Activated CD4-positive, alpha-beta T cell treated with anti-CD3 and anti-CD28 coated beads for 4 hours (primary cell): ENCODE measurements around the gene TET2.
A peak's percentile ranks its signal among the peaks of the same experiment; 100 is the strongest.

Experiments used
- DNase-seq, 2 donors: peaks; one replicate each; pipeline ENCODE4 v3.0.0-alpha.2; 2020

Gene TET2

GRCh38 chr4:105140684-105141490 is 5.8 kb upstream of the TET2 start:
- DNase-seq: peak; percentile 39 to 53

GRCh38 chr4:105145156-105145902 is 1.3 kb upstream of the TET2 start:
- DNase-seq: no peak

GRCh38 chr4:105145903-105146275 is 787 bp upstream of the TET2 start:
- peak; percentile 38 to 52 for DNase-seq

DNA sequence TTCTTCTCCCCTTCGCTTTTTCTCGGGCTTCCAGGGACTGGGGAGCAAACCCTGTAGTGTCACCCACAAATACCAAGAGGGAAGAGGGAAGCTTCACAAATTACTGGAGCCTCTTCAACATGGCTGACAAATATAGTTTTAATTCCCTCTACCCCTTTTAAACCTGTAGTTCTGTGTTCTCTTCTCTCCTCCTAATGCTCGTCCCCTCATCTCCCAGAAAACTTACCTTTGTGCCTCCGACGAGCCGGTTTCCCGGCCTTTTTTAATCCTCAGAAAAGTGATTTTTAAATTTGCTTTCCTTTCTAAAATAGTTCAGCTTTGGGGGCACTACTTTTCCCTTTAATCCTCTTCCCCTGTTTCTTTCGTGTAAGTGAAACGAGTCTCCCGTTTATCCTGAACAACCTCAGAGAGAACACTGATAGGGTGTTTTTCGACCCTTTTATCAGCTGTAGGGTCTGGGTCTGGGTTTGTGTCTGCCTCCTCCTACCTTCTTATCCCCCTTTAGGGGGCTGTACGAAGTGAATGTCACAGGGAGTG is 408 bp downstream of the TET2 start:
- no peak for DNase-seq

DNA sequence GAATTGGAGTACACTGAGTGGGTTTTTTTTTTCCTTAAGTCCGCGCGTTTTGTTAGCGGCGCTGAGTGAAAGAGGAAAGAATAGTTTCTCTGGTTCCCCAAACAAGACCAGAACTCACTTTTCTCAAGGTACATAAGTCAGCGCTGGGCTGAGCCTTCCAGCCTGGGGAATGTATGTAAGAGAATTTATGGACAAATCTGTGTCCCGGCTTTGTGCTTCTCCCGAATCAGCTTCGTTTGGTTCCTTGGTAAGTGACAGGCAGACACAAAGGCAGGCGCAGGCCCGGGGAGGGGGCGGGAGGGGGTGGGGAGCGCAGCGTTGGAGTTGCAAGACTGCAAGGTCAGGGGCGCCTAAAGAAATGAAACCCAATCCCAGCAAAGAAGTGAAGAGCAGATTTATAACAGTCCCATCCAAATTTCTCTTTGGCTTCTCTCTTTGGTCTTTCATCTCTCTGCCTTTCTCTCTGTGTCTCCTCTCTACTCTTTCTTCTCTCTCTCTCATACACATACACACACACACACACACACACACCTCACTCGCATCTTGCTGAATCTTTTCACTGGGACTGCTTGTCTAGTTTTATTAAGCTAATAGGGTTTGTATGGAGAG is 981 bp downstream of the TET2 start:
- peak; percentile 27 to 37 for DNase-seq

GRCh38 chr4:105148356-105148755 is 1.7 kb downstream of the TET2 start:
- no peak for DNase-seq

GRCh38 chr4:105148776-105149175 is 2.1 kb downstream of the TET2 start:
- DNase-seq: no peak

DNA sequence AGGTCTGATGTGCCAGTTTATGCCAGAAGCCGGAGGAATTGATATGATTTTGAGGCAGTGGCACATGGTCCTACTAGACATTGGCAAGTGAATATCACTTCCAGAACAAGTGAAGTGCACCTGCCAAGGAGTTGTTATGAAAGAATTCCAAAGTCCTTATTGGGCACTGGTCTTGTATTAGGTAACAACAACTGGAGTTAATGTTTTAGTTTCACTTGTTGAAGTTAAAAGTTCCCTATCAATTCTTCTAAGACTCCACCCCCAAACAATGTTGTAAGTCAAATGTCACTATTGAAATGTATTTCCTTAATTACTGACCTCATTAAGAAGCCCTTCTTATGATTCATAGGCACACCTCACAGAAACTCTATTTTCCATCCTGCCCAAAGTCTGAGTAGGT is 3.1 kb downstream of the TET2 start:
- no peak for DNase-seq

- DNase-seq: no peak
Measured at GRCh38 chr4:105150503-105150902, 3.8 kb downstream of the TET2 start.

DNA sequence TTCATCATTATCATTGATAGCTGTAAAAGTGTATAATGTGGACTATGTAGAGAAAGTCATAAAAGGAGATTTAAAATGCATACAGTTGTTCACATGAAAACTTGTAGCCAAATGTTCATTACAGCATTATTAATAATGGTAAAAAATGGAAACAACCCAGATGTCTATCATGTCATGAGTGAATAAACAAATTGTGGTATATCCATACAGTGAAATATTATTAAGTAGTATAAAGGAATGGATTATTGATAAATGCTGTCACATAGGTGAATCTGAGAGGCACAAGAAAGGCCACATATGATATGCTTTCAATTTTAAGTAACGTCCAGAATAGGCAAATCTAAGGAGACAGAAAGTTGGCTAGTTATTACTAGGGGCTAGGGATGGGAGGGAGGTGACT is 7.1 kb downstream of the TET2 start:
- DNase-seq: no peak

DNA sequence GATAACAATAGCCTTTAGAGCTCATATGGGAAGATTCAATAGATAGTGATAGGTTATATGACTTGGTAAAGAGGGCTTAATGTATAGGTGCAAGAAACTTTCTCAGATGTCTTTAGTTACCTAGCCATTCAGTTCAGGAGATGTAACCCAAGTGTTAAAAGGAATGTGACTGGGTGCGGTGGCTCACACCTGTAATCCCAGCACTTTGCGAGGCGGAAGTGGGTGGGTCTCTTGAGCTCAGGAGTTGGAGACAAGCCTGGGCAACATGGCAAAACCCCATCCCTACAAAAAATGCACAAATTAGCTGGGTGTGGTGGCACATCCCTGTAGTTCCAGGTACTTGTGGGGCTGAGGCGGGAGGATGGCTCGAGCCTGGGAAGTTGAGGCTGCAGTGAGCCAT is 7.9 kb downstream of the TET2 start:
- no peak for DNase-seq

DNA sequence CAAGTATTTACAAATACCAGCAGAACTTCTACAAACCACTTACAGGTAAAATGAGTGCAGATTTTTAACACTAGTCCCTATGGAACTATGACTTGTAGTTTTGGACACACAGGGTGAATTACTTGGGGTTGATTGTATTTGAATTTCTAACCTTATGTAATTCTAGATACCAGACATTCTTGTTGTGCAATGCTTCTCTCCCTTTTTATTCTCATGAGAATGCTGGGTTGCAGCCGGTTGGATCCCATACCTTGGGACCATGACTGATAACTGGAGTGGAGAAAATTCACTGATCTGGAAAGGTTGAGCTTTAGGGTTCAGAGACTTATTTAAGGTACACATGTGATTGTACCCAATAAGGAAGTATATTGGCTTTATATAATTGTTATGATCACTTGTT is 8.8 kb downstream of the TET2 start:
- no peak for DNase-seq

- no peak for DNase-seq
Measured at GRCh38 chr4:105158837-105159236, 12.2 kb downstream of the TET2 start.

DNA sequence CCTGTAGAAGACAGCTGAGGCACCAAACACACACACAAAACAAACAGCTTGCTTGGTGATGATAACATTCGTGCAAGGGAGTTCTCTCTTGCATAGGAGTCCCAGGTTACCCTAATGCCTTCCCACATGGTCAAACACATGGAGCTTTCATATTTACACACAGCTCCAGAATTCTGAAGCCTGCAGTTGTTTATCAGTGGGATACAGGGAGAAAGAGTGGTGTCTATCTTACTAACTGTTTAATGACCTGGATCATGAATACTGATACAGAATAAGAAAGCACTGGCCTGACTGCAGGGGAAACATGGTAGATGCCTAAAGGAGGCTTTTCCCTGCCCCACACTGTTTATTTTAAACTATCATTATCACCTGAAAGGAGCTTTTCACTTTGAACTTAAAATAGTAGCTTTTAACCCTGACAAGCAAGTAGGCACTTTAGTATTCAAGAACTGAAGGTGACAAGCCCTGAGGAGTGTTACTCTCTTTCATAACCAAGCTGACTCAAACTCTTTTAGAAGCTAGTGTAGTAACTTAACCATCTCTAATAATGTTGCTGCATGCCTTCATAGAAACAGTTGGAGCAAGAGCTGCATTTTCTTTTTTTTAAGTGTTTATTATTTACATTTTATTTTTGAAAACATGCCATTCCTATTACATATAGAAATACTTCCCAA is 15.6 kb downstream of the TET2 start:
- no peak for DNase-seq

DNA sequence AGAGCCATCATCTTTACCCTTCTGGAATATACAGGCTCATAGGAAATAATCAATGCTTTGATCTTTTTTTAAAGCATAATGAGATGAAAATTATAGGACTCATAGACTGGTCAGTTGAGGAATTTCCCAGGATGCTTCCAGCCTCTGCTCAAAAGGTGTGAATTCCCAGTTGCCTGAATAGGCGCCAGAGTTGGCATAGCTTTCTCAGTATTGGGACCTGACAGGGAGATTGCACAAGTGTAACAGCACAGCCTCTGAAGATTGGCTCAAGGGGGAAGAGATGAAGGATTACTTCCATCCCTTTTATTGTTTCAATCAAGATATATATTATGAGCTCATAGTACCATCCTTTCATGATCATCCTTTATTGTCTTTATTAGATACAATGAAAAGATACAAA is 17.9 kb downstream of the TET2 start:
- no peak for DNase-seq

DNA sequence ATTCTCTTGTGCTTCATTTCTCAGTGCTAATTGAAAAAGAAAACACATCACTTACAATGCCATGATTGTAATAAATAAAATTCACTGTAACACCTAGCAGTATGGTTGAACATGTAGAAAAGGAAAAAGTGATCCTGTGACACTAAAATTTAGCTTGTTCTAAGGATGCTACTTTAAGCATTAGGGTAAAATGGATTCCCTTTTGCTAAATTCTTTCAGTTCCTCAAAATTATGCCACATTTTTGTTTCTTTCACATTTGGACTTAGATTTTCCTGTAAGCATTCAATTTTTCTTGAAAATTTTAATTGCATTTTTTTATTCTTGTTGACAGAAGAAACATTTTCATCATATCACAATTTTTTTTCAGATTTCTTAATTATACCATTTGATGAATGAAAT is 19.4 kb downstream of the TET2 start:
- no peak for DNase-seq

GRCh38 chr4:105170711-105171110 is 24.0 kb downstream of the TET2 start:
- no peak for DNase-seq

- no peak for DNase-seq
Measured at GRCh38 chr4:105171912-105172311, 25.2 kb downstream of the TET2 start.

GRCh38 chr4:105174098-105174497 is 27.4 kb downstream of the TET2 start:
- DNase-seq: no peak

GRCh38 chr4:105179539-105180401 is 33.1 kb downstream of the TET2 start:
- no peak for DNase-seq

DNA sequence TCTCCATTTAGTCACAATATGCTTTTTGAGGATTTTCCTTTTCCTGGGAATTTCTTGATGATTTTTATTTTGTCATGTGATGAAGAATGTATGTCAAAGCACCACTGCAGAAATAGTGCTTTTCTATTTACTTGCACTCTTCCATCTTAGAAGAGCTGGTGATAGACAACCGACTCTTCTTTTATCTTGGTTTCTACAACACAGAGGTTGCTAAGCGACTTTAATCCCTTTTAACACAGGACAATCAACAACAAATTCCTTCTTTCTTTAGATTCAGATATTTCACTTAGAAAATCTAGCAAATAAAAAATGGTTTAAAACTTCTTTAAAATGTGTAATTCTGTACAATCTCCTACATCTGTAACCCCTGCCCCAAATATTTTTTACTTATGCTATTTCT is 34.6 kb downstream of the TET2 start:
- DNase-seq: no peak

DNA sequence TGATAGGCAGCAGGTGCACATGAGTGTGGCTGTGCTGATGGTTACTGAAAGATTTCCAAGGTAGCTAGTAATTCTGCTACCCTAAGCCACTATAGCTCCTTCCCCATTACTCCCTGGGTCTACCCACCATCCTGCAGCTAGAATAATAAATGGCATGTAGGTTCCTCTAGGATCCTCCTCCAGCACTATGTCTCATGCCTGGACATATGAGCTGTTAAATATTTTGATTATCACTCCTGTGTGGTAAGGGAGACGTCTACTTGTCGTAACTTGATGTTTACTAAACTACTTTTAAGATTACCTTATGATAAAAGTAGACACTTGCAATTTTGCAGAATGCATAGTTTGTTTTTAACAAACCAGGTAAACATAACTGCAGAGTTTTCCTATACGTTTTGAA is 35.5 kb downstream of the TET2 start:
- DNase-seq: no peak
